Measurements from ENCODE around the gene TMEM235. TPM values are rescaled to one million over a fixed set of nuclear protein-coding genes. Genes with fewer than 3 reads are reported as not detected.

The TMEM235 gene
- total and polyA plus RNA-seq, 9 of the 15 experiments (the other 6 are each of a cell fraction or from before 2014, with no cell fraction given) = not detected

DNA sequence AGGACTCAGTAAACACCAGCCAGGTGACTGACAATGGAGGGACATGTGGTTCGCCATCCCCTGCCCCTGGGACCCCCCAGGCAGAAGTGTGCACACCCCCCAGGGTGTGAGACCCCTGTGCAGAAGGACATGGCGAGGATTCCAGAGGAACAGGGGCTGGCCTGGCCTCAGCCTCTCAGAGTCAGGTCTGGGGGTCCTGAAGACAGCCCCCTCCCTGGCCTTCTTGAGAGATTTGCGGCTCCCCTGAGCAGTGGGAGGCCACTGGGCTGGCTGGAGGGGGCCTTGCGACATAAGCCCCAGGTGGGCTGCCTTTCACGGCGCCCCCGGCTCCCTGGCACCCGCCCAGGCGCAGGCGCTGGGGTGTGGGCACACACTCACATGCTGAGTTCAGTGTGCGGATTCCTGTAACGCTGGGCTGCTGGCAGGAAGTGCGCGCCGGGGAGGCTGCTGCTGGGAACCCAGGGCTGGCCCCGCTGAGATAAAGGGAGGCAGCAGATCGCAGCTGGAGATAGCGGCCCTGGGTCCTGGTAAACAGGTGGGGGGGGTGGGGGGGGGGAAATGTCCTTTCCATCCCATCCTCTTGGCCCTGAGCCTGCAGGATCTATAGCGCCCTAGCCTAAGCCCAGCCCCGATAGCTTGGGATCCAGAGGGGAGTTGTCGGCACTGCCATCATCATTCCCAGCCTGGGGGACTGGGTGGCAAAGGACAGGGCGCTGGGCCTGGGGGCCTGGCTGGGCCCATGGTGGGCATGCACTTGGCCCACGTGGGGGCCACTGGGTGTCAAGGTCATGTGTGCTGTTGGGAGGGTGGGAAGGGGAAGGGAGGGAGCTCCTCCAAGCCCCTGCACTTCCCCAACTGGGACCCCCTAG is 27.1 kb downstream of the TMEM235 start (continued):
- no peak for TF ChIP-seq KDM1A (IDR thresholded peaks at IDR 0.05)
- no peak for TF ChIP-seq SP1 (CRISPR knock-in tag; IDR thresholded peaks at IDR 0.05)
- TF ChIP-seq ZFP1 (CRISPR knock-in tag; IDR thresholded peaks at IDR 0.05) = no peak
- peak; percentile 58; the same call in 1 of the 2 replicates for TF ChIP-seq ZNF175 (CRISPR knock-in tag; IDR thresholded peaks at IDR 0.05; ENCODE audit: low read depth)
- TF ChIP-seq, protein P1, sequence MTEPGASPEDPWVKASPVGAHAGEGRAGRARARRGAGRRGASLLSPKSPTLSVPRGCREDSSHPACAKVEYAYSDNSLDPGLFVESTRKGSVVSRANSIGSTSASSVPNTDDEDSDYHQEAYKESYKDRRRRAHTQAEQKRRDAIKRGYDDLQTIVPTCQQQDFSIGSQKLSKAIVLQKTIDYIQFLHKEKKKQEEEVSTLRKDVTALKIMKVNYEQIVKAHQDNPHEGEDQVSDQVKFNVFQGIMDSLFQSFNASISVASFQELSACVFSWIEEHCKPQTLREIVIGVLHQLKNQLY (CRISPR knock-in tag; conservative IDR thresholded peaks at IDR 0.05) = no peak
- TF ChIP-seq, protein P2, sequence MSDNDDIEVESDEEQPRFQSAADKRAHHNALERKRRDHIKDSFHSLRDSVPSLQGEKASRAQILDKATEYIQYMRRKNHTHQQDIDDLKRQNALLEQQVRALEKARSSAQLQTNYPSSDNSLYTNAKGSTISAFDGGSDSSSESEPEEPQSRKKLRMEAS (CRISPR knock-in tag; IDR thresholded peaks at IDR 0.05) = no peak
- TF ChIP-seq, protein P3, sequence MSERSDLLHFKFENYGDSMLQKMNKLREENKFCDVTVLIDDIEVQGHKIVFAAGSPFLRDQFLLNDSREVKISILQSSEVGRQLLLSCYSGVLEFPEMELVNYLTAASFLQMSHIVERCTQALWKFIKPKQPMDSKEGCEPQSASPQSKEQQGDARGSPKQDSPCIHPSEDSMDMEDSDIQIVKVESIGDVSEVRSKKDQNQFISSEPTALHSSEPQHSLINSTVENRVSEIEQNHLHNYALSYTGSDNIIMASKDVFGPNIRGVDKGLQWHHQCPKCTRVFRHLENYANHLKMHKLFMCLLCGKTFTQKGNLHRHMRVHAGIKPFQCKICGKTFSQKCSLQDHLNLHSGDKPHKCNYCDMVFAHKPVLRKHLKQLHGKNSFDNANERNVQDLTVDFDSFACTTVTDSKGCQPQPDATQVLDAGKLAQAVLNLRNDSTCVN (CRISPR knock-in tag; IDR thresholded peaks at IDR 0.05) = no peak
- TF ChIP-seq, protein P4, sequence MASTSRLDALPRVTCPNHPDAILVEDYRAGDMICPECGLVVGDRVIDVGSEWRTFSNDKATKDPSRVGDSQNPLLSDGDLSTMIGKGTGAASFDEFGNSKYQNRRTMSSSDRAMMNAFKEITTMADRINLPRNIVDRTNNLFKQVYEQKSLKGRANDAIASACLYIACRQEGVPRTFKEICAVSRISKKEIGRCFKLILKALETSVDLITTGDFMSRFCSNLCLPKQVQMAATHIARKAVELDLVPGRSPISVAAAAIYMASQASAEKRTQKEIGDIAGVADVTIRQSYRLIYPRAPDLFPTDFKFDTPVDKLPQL (IDR thresholded peaks at IDR 0.05; ENCODE audit: extremely low read depth, insufficient read length) = no peak
- TF ChIP-seq MYBL2 (IDR thresholded peaks at IDR 0.05; ENCODE audit: low read depth) = no peak
- TF ChIP-seq MYBL2 (CRISPR knock-in tag; IDR thresholded peaks at IDR 0.05; ENCODE audit: borderline replicate concordance) = no peak
- peak; percentile 91 for TF ChIP-seq DMBX1 (CRISPR knock-in tag; IDR thresholded peaks at IDR 0.05; ENCODE audit: borderline replicate concordance)
- TF ChIP-seq FUS (optimal IDR thresholded peaks at IDR 0.05; ENCODE audit: low read depth, low read length) = no peak
- TF ChIP-seq ATF1 (CRISPR knock-in tag; IDR thresholded peaks at IDR 0.05) = no peak
- TF ChIP-seq ATF1 (tag; IDR thresholded peaks at IDR 0.05) = no peak
- TF ChIP-seq FOXA3 (CRISPR knock-in tag; conservative IDR thresholded peaks at IDR 0.05 in 1 of 2, IDR thresholded peaks at IDR 0.05 in 1 of 2) = no peak
- TF ChIP-seq SRSF1 (IDR thresholded peaks at IDR 0.05; ENCODE audit: low read depth, low read length) = no peak
- no peak for TF ChIP-seq MCM2 (IDR thresholded peaks at IDR 0.05; ENCODE audit: low read depth)
- no peak for TF ChIP-seq CBX2 (IDR thresholded peaks at IDR 0.05; ENCODE audit: insufficient read depth, low read length, poor library complexity, severe bottlenecking)
- no peak for TF ChIP-seq PHF20 (IDR thresholded peaks at IDR 0.05; ENCODE audit: partially characterized antibody)
- TF ChIP-seq, protein P5, sequence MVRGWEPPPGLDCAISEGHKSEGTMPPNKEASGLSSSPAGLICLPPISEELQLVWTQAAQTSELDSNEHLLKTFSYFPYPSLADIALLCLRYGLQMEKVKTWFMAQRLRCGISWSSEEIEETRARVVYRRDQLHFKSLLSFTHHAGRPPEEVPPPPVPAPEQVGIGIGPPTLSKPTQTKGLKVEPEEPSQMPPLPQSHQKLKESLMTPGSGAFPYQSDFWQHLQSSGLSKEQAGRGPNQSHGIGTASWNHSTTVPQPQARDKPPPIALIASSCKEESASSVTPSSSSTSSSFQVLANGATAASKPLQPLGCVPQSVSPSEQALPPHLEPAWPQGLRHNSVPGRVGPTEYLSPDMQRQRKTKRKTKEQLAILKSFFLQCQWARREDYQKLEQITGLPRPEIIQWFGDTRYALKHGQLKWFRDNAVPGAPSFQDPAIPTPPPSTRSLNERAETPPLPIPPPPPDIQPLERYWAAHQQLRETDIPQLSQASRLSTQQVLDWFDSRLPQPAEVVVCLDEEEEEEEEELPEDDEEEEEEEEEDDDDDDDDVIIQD (CRISPR knock-in tag; IDR thresholded peaks at IDR 0.05) = no peak
- TF ChIP-seq, protein P6, sequence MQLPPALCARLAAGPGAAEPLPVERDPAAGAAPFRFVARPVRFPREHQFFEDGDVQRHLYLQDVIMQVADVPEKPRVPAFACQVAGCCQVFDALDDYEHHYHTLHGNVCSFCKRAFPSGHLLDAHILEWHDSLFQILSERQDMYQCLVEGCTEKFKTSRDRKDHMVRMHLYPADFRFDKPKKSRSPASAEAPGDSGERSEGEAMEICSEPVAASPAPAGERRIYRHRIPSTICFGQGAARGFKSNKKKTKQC (CRISPR knock-in tag; IDR thresholded peaks at IDR 0.05) = no peak
- TF ChIP-seq TRIM24 (IDR thresholded peaks at IDR 0.05) = 0 out of 4 replicates have a peak, but pooled peaks of 1 of the 2 experiments have one; percentile 30
- no peak for TF ChIP-seq ZC3H8 (IDR thresholded peaks at IDR 0.05)
- no peak for TF ChIP-seq HSF4 (CRISPR knock-in tag; IDR thresholded peaks at IDR 0.05; ENCODE audit: borderline replicate concordance)
